ENCODE data around the gene OSBPL5.

OSBPL5 gene

DNA sequence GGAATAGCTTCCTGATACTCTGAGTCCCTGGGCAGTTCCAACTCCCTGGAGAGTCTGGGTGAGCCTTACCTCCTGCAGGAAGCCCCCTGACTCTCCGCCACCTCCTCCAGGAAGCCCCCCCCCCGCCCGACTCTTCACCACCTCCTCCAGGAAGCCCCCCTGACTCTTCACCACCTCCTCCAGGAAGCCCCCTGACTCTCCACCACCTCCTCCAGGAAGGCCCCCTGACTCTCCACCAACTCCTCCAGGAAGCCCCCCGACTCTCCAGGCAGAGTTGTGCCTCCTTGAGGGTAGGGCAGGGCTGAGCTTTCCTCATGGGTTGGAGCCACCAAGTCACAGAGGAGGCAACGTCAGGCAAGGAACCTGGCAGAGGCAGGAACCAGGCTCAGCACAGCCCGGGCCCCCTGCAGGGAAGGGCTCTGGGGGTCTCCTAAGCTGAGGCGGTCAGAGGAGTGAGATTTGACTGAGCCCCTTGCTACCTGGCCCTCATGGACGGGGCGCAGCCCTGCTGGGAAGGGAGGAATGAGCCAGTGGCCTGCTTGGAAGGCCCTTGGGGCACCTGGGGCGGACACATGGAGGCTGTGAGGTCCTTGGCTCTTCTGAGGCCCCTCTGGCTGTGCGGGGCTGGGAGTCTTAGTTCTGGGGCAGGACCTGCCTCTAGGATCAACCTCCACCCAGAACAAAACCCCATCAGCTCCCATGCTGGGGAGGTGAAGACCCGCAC, 35.4 kb upstream of the OSBPL5 start:
- peak overlapping the region; percentile 46 for H2BK15ac ChIP-seq (ENCODE audit: low read length)
- peaks cover 0 to 90% (median 22%) of the 10 kb centered on the region in 3 experiments for H3K27me3 ChIP-seq (ENCODE audit: control insufficient read depth in 3 of 3, insufficient read depth in 3 of 3, low read depth in 1 of 3, low read length in 3 of 3)
- H2BK120ac ChIP-seq (ENCODE audit: low read depth, low read length): no peak overlapping the region
- no peak overlapping the region for H3K4ac ChIP-seq (ENCODE audit: low read length)
- H3K4me1 ChIP-seq (ENCODE audit: control insufficient read depth in 2 of 2, insufficient read depth in 1 of 2, low read depth in 1 of 2, low read length in 2 of 2): peaks cover 0 to 4% of the 10 kb centered on the region in 2 donors
- H3K9me3 ChIP-seq (replicated peaks in 1 of 2; ENCODE audit: control insufficient read depth in 2 of 2, insufficient read depth in 1 of 2, low read depth in 1 of 2, low read length in 2 of 2): peaks cover 0 to 1% of the 10 kb centered on the region in 2 donors
- DNase-seq (ENCODE audit: low spot score): no peak
- no peak overlapping the region for H4K8ac ChIP-seq (ENCODE audit: low read depth, low read length)
- no peak overlapping the region for H3K4me3 ChIP-seq (ENCODE audit: low read length in 2 of 2)
- peak overlapping the region; percentile 66 for H2BK5ac ChIP-seq (ENCODE audit: low read length)
- WGBS, 2 donors (ENCODE audit: extremely low coverage in 2 of 2, insufficient read length in 2 of 2, insufficient replicate concordance in 1 of 2): no CpG with 5 or more reads among the region's 12 CpGs
- H3K79me1 ChIP-seq (ENCODE audit: low read depth, low read length): no peaks in the 10 kb centered on the region
- no peak overlapping the region for H4K91ac ChIP-seq (ENCODE audit: low read depth, low read length, poor library complexity)
- no peak overlapping the region for H2AFZ ChIP-seq (ENCODE audit: low read length)
- H3K4me2 ChIP-seq (ENCODE audit: insufficient read depth, low read length, poor library complexity, severe bottlenecking): no peak overlapping the region
- peak overlapping the region; percentile 90 for H2BK12ac ChIP-seq (ENCODE audit: low read length)
- peak overlapping the region; percentile 74 for H2AK5ac ChIP-seq (ENCODE audit: low read depth, low read length)
- no peak overlapping the region for H3K27ac ChIP-seq (replicated peaks; ENCODE audit: low read length)
- H3K9ac ChIP-seq (ENCODE audit: low read depth, low read length, poor library complexity): peak overlapping the region; percentile 30
- peak overlapping the region; percentile 75 for H3K18ac ChIP-seq (ENCODE audit: low read length)
- peak overlapping the region; percentile 63 for H3K23ac ChIP-seq (ENCODE audit: low read depth, low read length, poor library complexity)
- no peaks in the 10 kb centered on the region for H3K36me3 ChIP-seq (replicated peaks in 1 of 2; ENCODE audit: control insufficient read depth in 2 of 2, insufficient read depth in 2 of 2, low read length in 2 of 2)
- H3K14ac ChIP-seq (ENCODE audit: low read length): peak overlapping the region; percentile 51

DNA sequence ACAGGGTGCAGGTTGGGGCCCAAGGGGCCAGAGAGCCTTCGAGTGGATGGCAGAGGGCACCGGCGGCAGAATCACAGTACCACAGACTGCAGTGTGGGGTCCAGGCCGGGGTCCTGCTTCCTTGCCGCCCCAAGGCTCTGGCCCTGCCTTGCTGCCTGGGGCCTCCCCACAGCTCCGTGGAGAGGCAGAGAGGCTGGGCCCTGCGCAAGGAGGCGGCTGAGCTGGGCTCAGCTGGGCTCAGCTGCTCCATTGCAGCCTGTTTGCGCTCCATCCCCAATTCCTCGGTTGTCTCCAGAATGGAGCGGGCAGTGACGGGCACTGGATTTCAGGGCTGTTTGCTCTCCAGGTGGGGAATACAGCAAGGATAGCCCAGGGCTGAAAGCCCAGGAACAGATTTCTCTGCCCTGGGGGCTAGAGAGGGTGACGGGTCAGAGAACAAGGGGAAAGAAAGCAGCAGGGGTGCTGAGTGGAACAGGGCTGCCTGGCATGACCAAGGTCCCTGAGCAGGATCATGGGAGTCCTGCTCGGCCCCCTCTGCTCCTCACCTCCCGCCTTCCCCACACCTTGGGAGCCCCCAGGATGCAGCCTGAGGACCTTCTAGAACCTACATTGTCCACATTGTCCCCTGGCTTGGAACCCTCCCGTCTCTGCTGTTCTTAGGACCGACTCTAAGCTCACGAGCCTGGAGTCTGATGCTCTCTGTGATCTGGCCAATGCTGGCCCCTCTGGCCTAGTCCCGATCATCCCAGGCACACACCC, 34.6 kb upstream of the OSBPL5 start:
- peaks cover 0 to 83% (median 22%) of the 10 kb centered on the region in 3 experiments for H3K27me3 ChIP-seq (ENCODE audit: control insufficient read depth in 3 of 3, insufficient read depth in 3 of 3, low read depth in 1 of 3, low read length in 3 of 3)
- no peak overlapping the region for H3K4ac ChIP-seq (ENCODE audit: low read length)
- H2AFZ ChIP-seq (ENCODE audit: low read length): no peak overlapping the region
- no CpG with 5 or more reads among the region's 19 CpGs for WGBS, 2 donors (ENCODE audit: extremely low coverage in 2 of 2, insufficient read length in 2 of 2, insufficient replicate concordance in 1 of 2)
- H3K79me1 ChIP-seq (ENCODE audit: low read depth, low read length): no peaks in the 10 kb centered on the region
- no peak overlapping the region for H4K91ac ChIP-seq (ENCODE audit: low read depth, low read length, poor library complexity)
- H3K23ac ChIP-seq (ENCODE audit: low read depth, low read length, poor library complexity): peak overlapping the region; percentile 86
- H3K14ac ChIP-seq (ENCODE audit: low read length): peak overlapping the region; percentile 50
- H3K4me2 ChIP-seq (ENCODE audit: insufficient read depth, low read length, poor library complexity, severe bottlenecking): no peak overlapping the region
- H3K9ac ChIP-seq (ENCODE audit: low read depth, low read length, poor library complexity): peak overlapping the region; percentile 50
- H3K4me1 ChIP-seq (ENCODE audit: control insufficient read depth in 2 of 2, insufficient read depth in 1 of 2, low read depth in 1 of 2, low read length in 2 of 2): peaks cover 0 to 4% of the 10 kb centered on the region in 2 donors
- H2BK15ac ChIP-seq (ENCODE audit: low read length): no peak overlapping the region
- H2BK12ac ChIP-seq (ENCODE audit: low read length): no peak overlapping the region
- peak overlapping the region; percentile 60 for H2AK5ac ChIP-seq (ENCODE audit: low read depth, low read length)
- H3K9me3 ChIP-seq (replicated peaks in 1 of 2; ENCODE audit: control insufficient read depth in 2 of 2, insufficient read depth in 1 of 2, low read depth in 1 of 2, low read length in 2 of 2): peaks cover 0 to 1% of the 10 kb centered on the region in 2 donors
- H3K36me3 ChIP-seq (replicated peaks in 1 of 2; ENCODE audit: control insufficient read depth in 2 of 2, insufficient read depth in 2 of 2, low read length in 2 of 2): no peaks in the 10 kb centered on the region
- no peak overlapping the region for H3K27ac ChIP-seq (replicated peaks; ENCODE audit: low read length)
- peak overlapping the region; percentile 44 for H2BK5ac ChIP-seq (ENCODE audit: low read length)
- no peak overlapping the region for H4K8ac ChIP-seq (ENCODE audit: low read depth, low read length)
- H2BK120ac ChIP-seq (ENCODE audit: low read depth, low read length): no peak overlapping the region
- no peak overlapping the region for H3K4me3 ChIP-seq (ENCODE audit: low read length in 2 of 2)
- no peak for DNase-seq (ENCODE audit: low spot score)
- H3K18ac ChIP-seq (ENCODE audit: low read length): peak overlapping the region; percentile 53

DNA sequence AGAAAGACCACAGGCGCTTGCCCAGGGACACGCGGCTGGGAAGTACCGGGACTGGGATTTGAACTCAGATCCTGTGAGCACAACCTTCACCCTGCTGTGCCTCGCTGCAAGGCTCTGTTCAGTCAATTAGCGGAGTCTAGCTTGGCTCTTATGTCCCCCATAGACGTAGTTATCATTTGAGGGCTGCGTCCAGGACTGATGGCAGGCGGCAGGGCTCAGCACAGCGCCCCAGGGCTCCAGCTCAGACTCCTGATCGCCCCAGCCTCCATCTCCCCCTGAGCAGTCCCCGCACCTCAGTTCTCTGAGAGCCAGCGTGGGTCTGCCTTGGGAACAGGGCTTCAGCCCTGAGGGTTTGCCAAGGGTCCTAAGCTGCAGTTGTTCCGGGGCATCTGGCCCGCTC, 33.7 kb upstream of the OSBPL5 start:
- Histone ChIP-seq H4K8ac (ENCODE audit: low read depth, low read length) (no peak overlapping the region), H3K27ac (replicated peaks; ENCODE audit: low read length) (no peak overlapping the region), H3K14ac (ENCODE audit: low read length) (no peak overlapping the region), H2BK5ac (ENCODE audit: low read length) (no peak overlapping the region), H2AFZ (ENCODE audit: low read length) (no peak overlapping the region), H3K4ac (ENCODE audit: low read length) (no peak overlapping the region), H2AK5ac (ENCODE audit: low read depth, low read length) (no peak overlapping the region), H3K9ac (ENCODE audit: low read depth, low read length, poor library complexity) (no peak overlapping the region), H4K91ac (ENCODE audit: low read depth, low read length, poor library complexity) (no peak overlapping the region), H3K4me2 (ENCODE audit: insufficient read depth, low read length, poor library complexity, severe bottlenecking) (no peak overlapping the region), H2BK15ac (ENCODE audit: low read length) (no peak overlapping the region), H3K4me1 (ENCODE audit: control insufficient read depth in 2 of 2, insufficient read depth in 1 of 2, low read depth in 1 of 2, low read length in 2 of 2) (peaks cover 0 to 4% of the 10 kb centered on the region in 2 donors), H3K18ac (ENCODE audit: low read length) (no peak overlapping the region), H3K36me3 (replicated peaks in 1 of 2; ENCODE audit: control insufficient read depth in 2 of 2, insufficient read depth in 2 of 2, low read length in 2 of 2) (no peaks in the 10 kb centered on the region), H3K27me3 (ENCODE audit: control insufficient read depth in 3 of 3, insufficient read depth in 3 of 3, low read depth in 1 of 3, low read length in 3 of 3) (peaks cover 0 to 74% (median 18%) of the 10 kb centered on the region in 3 experiments), H3K9me3 (replicated peaks in 1 of 2; ENCODE audit: control insufficient read depth in 2 of 2, insufficient read depth in 1 of 2, low read depth in 1 of 2, low read length in 2 of 2) (peaks cover 0 to 1% of the 10 kb centered on the region in 2 donors), H3K4me3 (ENCODE audit: low read length in 2 of 2) (no peak overlapping the region), H3K23ac (ENCODE audit: low read depth, low read length, poor library complexity) (peak overlapping the region; percentile 86), H2BK120ac (ENCODE audit: low read depth, low read length) (no peak overlapping the region), H3K79me1 (ENCODE audit: low read depth, low read length) (no peaks in the 10 kb centered on the region), H2BK12ac (ENCODE audit: low read length) (no peak overlapping the region)
- no CpG with 5 or more reads among the region's 15 CpGs for WGBS, 2 donors (ENCODE audit: extremely low coverage in 2 of 2, insufficient read length in 2 of 2, insufficient replicate concordance in 1 of 2)
- DNase-seq (ENCODE audit: low spot score): no peak
